DND-41 (cell line): Measurements from ENCODE around the gene MNT.

Experiments
- CTCF ChIP-seq: IDR thresholded peaks from 2 replicates; pipeline ENCODE4 v1.5.1; 2012; ENCODE audit warnings: borderline replicate concordance, low read length, moderate library complexity, mild to moderate bottlenecking; ENCODE audit not compliant: poor library complexity, severe bottlenecking; ENCODE audit errors: extremely low read depth
- EZH2 ChIP-seq: IDR thresholded peaks from 3 replicates; pipeline ENCODE4 v1.6.1; 2012; ENCODE audit warnings: borderline replicate concordance, low read depth, mild to moderate bottlenecking, moderate library complexity, low read length, inconsistent platforms; ENCODE audit not compliant: severe bottlenecking

GRCh38 chr17:2445638-2446037, 44.8 kb upstream of the MNT start:
- TF ChIP-seq EZH2: no peak
- no peak for TF ChIP-seq CTCF
